Measurements from ENCODE around the gene NTN1.

NTN1 gene

GRCh38 chr17:9225305-9226101 lies 204.2 kb downstream of the NTN1 start:
- H3K4me3 ChIP-seq (ENCODE audit: low read depth, low read length): no peak overlapping the region
- TF ChIP-seq CTCF (IDR thresholded peaks at IDR 0.05; ENCODE audit: borderline replicate concordance, insufficient read depth, low read depth, low read length): no peak

DNA sequence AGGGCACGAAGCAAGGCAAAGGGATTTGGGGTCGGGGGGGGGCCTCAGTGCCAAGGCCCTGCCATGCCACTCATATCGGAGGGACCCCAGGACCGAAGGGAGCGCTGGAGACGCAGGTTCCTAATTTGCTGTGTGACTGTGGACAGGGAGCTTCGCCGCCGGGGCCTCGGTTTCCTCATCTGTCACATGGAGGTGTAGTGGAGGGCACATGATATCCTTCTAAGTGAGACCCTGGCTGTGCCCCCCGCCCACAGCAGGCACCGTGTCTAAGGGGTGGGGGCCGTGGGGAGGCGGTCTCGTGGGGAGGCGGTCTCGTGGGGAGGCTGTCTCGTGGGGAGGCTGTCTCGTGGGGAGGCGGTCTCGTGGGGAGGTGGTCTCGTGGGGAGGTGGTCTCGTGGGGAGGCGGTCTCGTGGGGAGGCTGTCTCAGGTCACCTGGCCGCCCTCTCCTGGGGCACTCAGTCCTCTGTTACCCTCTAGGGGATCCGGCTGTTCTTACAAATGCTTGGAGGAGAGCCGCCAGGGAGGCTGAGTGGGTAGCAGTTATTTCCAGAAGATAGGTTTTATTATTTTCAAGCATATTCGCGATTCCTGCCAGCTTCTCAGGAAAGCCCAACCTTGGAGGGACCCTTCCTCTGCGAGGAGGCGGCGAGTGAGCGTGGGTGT lies 205.0 kb downstream of the NTN1 start:
- no peak overlapping the region for H3K4me3 ChIP-seq (ENCODE audit: low read depth, low read length)

GRCh38 chr17:9226794-9227135 lies 205.5 kb downstream of the NTN1 start:
- no peak for TF ChIP-seq CTCF (IDR thresholded peaks at IDR 0.05; ENCODE audit: borderline replicate concordance, insufficient read depth, low read depth, low read length)
- H3K4me3 ChIP-seq (ENCODE audit: low read depth, low read length): no peak overlapping the region

More for the DNA sequence above, 205.0 kb downstream of the NTN1 start:
- no peak for TF ChIP-seq CTCF (IDR thresholded peaks at IDR 0.05; ENCODE audit: borderline replicate concordance, insufficient read depth, low read depth, low read length)

- TF ChIP-seq CTCF (IDR thresholded peaks at IDR 0.05; ENCODE audit: borderline replicate concordance, insufficient read depth, low read depth, low read length): no peak
These were observed 206.6 kb downstream of the NTN1 start for GRCh38 chr17:9227819-9228407.

GRCh38 chr17:9228408-9229159 lies 207.3 kb downstream of the NTN1 start:
- no peak for TF ChIP-seq CTCF (IDR thresholded peaks at IDR 0.05; ENCODE audit: borderline replicate concordance, insufficient read depth, low read depth, low read length)
- no peak overlapping the region for H3K4me3 ChIP-seq (ENCODE audit: low read depth, low read length)

More at GRCh38 chr17:9227819-9228407, 206.6 kb downstream of the NTN1 start:
- H3K4me3 ChIP-seq (ENCODE audit: low read depth, low read length): no peak overlapping the region

- no peak overlapping the region for H3K4me3 ChIP-seq (ENCODE audit: low read depth, low read length)
- no peak for TF ChIP-seq CTCF (IDR thresholded peaks at IDR 0.05; ENCODE audit: borderline replicate concordance, insufficient read depth, low read depth, low read length)
These were observed 208.0 kb downstream of the NTN1 start for GRCh38 chr17:9229160-9229825.

Data from GM12875 (cell line).